Osteocyte (in vitro differentiated cells): ENCODE data around the gene BORCS5. TPM values are rescaled to one million over a fixed set of nuclear protein-coding genes. Genes with fewer than 3 reads are reported as not detected.

Source experiments
- DNase-seq: peaks from one replicate; pipeline ENCODE4 v3.0.0; 2021; ENCODE audit warnings: mixed read lengths; ENCODE audit not compliant: unreplicated experiment; ENCODE audit errors: extremely low spot score
- H3K27ac Mint-ChIP-seq: one replicate; pipeline ENCODE4 v1.8.0; 2021; ENCODE audit warnings: mild to moderate bottlenecking, mixed read lengths; ENCODE audit not compliant: unreplicated experiment
- H3K27me3 Mint-ChIP-seq: one replicate; pipeline ENCODE4 v1.8.0; 2021; ENCODE audit warnings: mixed read lengths; ENCODE audit not compliant: unreplicated experiment
- H3K36me3 Mint-ChIP-seq: one replicate; pipeline ENCODE4 v1.8.0; 2021; ENCODE audit warnings: mixed read lengths; ENCODE audit not compliant: unreplicated experiment
- H3K4me1 Mint-ChIP-seq: one replicate; pipeline ENCODE4 v1.8.0; 2021; ENCODE audit warnings: mixed read lengths; ENCODE audit not compliant: unreplicated experiment
- H3K4me3 Mint-ChIP-seq: one replicate; pipeline ENCODE4 v1.8.0; 2021; ENCODE audit warnings: mild to moderate bottlenecking, moderate library complexity, mixed read lengths; ENCODE audit not compliant: unreplicated experiment
- H3K9me3 Mint-ChIP-seq: one replicate; pipeline ENCODE4 v1.8.0; 2021; ENCODE audit warnings: mixed read lengths; ENCODE audit not compliant: unreplicated experiment
- total RNA-seq: library from RNA; stranded (reverse); gene quantifications from 2 replicates; pipeline ENCODE4 v1.2.1, GENCODE V29; 2021
- TF ChIP-seq, protein P1 (sequence below): fragments of 200-600 bp; sonication (generic); IDR thresholded peaks from 2 replicates; pipeline ENCODE4 v1.5.0; 2021; ENCODE audit warnings: antibody characterized with exemption, mild to moderate bottlenecking, moderate library complexity

BORCS5 gene
- total RNA-seq, 1 donor from 2014 or later = 16.7 TPM

DNA sequence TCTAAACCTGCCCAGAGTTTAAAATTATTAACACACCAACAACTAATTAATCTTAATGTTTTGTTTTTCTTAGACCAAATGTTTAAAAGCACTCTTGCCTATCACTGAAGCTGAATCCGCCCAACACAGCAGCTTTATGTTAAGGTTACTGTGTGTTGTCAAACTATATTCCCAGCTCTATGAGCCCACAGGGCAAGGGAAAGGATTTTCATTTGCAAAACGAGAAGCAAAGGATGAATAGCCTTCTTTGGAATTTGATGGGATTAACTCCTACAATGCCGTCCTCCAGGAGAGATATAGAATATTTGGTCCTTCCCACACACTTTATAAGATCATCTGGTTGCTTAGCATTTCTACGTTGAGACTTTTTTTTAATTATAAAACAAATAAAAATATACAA, 162.0 kb downstream of the BORCS5 start:
- Mint-ChIP-seq H3K27ac (peak overlapping the region; percentile 4), H3K4me1 (peaks cover 6% of the 10 kb centered on the region)

More for the DNA sequence above, 162.0 kb downstream of the BORCS5 start:
- Mint-ChIP-seq H3K36me3 (peaks cover 24% of the 10 kb centered on the region), H3K4me3 (no peak overlapping the region), H3K27me3 (no peaks in the 10 kb centered on the region), H3K9me3 (no peaks in the 10 kb centered on the region)
- DNase-seq = no peak
- TF ChIP-seq, protein P1, sequence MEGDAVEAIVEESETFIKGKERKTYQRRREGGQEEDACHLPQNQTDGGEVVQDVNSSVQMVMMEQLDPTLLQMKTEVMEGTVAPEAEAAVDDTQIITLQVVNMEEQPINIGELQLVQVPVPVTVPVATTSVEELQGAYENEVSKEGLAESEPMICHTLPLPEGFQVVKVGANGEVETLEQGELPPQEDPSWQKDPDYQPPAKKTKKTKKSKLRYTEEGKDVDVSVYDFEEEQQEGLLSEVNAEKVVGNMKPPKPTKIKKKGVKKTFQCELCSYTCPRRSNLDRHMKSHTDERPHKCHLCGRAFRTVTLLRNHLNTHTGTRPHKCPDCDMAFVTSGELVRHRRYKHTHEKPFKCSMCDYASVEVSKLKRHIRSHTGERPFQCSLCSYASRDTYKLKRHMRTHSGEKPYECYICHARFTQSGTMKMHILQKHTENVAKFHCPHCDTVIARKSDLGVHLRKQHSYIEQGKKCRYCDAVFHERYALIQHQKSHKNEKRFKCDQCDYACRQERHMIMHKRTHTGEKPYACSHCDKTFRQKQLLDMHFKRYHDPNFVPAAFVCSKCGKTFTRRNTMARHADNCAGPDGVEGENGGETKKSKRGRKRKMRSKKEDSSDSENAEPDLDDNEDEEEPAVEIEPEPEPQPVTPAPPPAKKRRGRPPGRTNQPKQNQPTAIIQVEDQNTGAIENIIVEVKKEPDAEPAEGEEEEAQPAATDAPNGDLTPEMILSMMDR = no peak

Other genes starting within 250 kb of the BORCS5 start
- gene LRP6, start 90.0 kb upstream of the BORCS5 start, total RNA-seq = 41.9 and 48.5 TPM in 2 replicates
- gene MANSC1, start 6.8 kb upstream of the BORCS5 start, total RNA-seq = 8.8 and 9.1 TPM in 2 replicates
- gene DUSP16, start 205.8 kb downstream of the BORCS5 start, total RNA-seq = 9.6 and 10.3 TPM in 2 replicates